ENCODE data around the gene GRP.

The GRP gene

GRCh38 chr18:59268127-59268720, 48.3 kb downstream of the GRP start:
- DNase-seq (ENCODE audit: low spot score), result no peak

DNA sequence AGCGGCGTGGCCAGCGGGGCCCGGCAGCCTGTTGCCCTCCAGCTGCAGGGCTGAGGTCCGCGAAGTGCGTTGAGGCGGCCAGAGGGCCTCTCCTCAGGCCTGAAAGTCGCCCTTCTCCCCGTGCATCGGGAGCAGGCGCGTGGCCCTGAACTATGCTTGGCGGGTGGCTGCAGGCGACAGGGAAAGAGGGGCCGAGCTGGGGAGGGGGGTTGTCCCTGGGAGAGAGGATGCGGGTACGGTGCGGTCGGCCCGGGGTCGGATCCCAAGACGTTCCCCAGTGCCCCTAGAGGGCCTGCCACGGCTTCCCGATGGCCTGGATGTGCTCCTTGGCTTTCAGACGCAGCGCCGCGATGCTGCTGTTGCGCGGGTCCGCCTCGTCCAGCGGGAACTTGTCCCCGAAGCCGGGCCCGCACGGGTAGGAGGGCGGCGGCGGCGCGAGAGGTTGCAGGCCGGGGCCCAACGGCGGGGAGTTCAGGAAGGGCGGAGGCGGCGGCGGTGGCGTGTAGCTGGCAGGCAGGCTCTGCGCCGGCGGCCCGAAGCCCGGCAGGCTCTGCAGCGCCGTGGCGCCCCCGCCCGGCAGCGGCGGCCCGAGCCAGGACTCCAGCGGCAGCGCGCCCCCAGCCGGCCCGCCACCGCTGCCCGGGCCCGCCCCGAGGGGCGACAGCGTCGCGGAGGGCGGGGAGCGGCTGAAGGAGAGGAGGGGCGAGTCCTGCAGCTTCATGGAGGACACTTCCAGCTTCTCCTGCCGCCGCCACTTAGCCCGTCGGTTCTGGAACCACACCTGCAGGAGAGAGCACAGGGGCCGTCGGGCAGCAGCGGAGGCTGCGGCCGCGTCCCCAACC, 49.0 kb downstream of the GRP start:
- peak; percentile 88 for DNase-seq (ENCODE audit: low spot score)

DNA sequence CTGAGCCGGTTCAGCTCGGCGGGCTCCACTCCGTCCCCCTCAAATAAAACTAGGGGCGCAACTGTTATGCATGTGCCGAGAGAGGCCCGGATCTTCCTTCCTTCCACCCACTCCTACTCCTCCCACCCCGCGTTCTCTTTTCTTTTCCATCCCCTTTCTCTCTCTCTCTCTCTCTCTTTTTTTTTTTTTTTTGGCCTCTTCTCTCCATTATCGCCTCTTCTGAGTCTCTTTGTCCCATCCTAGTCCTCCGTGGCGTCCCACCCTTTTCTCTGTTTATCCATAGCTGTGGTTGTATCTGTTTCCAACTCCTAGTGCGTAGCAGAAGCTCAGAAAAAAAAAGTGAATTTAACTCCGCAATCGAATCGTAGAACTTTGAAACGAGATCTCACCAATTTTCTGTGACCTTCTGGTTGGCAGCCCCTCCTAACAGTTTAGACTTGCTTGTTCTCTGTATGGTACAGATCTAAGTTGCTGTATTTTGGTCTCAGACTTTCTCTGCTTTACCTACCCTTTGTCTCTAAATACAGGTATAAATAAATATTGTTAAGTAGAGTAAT, 49.7 kb downstream of the GRP start:
- no peak for DNase-seq (ENCODE audit: low spot score)

GRCh38 chr18:59270689-59271257, 50.8 kb downstream of the GRP start:
- no peak for DNase-seq (ENCODE audit: low spot score)

- no peak for DNase-seq (ENCODE audit: low spot score)
Observed at GRCh38 chr18:59271606-59272220, 51.8 kb downstream of the GRP start.

DNA sequence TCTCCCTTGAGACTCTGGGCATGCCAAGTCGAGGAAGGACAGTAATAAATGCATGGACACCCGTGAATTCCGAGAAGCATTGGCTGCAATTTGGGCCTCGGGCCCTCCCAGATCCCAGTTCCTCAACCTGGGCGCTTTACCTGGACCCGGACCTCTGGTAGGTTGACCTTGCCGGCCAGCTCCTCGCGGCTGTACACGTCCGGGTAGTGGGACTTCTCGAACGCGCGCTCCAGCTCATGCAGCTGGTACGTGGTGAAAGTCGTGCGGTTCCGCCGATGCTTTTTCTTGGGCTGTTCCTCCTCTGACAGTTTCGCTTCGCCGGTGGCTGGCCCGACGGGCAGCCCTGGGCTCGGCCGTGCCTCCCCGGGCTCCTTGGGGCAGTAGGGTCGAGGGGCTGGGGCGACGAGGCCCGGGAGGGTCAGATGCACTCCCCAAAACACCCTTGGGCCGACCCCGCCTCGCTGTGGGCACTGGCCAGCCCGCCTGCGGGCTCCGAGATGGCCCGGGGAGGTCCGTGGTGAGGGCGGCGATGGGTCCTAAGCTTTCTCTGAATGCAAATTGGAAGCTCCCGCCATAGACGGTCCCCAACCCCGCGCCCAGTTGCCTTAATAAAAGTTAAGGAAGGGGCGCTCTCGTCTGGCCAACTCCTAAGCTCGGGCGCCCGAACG, 52.4 kb downstream of the GRP start:
- DNase-seq (ENCODE audit: low spot score), result no peak

GRCh38 chr18:59272891-59273758, 53.2 kb downstream of the GRP start, which contains the start of gene RAX:
RAX (minus strand) TSS chr18:59273454; CDS start chr18:59273206, 248 bp downstream.
- DNase-seq (ENCODE audit: low spot score), result no peak

GRCh38 chr18:59273759-59274532, 54.0 kb downstream of the GRP start:
- no peak for DNase-seq (ENCODE audit: low spot score)

DNA sequence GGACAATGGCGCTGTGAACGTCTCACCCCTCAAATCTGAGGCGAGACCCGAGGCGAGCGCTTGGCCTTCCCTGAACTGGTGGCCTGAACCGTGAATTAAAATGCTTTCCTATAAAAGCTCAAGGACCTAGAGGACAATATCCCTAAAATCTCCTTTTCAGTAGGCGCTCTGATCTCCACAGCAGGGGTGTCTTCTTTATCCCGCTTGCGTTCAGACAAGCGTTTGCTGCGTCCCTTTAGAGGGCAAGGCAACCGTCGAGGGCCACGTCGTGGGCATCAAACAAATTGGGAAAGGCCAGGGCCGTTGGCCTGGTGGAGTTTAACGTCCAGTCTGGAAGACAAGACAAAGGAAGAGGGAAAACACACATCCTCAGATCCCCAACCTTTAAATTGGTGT, 54.6 kb downstream of the GRP start:
- DNase-seq (ENCODE audit: low spot score), result no peak

GRCh38 chr18:59275406-59275949, 55.5 kb downstream of the GRP start:
- no peak for DNase-seq (ENCODE audit: low spot score)

GRCh38 chr18:59276047-59276446, 56.1 kb downstream of the GRP start:
- no peak for DNase-seq (ENCODE audit: low spot score)

GRCh38 chr18:59278793-59279192, 58.8 kb downstream of the GRP start:
- no peak for DNase-seq (ENCODE audit: low spot score)

GRCh38 chr18:59279193-59279592, 59.2 kb downstream of the GRP start:
- no peak for DNase-seq (ENCODE audit: low spot score)

DNA sequence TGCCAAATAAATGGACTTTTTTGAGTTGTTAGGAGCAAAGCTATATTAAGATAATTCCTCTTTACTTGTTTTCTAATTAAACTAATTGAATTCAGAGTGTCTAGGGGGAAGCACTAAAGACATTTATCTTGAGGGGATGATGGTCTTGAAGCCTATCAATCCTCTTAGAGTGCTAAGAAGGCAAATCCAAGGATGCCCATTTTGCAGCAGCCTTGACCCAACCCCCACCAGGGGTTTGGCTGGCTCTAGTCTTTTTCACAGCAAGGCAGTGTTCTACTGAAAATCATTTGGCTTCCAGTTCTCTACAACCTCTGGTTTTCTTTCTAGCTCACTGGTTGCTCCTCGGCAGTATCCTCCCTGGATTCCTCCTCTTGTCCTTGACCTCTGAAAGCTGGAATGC, 59.8 kb downstream of the GRP start:
- no peak for DNase-seq (ENCODE audit: low spot score)
